ENCODE measurements around the gene RAC2.

The RAC2 gene

DNA sequence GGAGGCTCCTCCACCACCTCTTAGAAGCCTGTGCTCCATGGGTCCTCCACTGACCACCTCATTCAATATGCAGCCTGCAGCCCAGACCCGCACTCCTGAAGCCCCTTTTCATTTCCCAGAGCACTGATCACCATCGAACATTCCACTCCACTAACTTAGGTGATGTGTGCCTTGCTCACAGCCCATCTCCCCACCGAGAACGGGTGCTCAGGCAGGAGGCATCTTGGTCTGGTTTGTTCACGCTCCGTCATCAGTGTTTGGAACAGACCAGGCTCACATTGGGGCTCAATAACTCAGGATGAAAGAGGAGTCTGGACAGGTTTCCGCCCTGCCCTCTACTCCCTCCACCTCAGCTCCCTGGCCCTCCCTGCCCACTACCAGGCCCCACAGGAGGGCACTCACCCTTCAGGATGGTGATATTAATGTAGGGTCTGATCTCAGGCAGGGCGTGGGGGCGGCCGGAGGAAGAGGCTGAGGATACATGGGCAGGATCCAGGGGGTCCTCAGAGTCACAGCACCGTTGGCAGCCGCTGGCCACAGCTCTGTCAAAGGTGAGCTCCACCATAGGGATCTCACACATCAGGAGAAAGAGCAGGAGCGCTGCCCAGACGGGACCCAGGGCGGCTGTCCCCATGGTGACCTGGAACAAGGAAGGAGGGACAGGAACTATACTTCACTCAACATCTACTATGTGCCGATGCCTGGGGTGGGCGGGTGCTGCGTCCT lies 59.1 kb downstream of the RAC2 start:
- no peak for DNase-seq

- no peak for DNase-seq
Measured at GRCh38 chr22:37184380-37184755, 59.7 kb downstream of the RAC2 start.

DNA sequence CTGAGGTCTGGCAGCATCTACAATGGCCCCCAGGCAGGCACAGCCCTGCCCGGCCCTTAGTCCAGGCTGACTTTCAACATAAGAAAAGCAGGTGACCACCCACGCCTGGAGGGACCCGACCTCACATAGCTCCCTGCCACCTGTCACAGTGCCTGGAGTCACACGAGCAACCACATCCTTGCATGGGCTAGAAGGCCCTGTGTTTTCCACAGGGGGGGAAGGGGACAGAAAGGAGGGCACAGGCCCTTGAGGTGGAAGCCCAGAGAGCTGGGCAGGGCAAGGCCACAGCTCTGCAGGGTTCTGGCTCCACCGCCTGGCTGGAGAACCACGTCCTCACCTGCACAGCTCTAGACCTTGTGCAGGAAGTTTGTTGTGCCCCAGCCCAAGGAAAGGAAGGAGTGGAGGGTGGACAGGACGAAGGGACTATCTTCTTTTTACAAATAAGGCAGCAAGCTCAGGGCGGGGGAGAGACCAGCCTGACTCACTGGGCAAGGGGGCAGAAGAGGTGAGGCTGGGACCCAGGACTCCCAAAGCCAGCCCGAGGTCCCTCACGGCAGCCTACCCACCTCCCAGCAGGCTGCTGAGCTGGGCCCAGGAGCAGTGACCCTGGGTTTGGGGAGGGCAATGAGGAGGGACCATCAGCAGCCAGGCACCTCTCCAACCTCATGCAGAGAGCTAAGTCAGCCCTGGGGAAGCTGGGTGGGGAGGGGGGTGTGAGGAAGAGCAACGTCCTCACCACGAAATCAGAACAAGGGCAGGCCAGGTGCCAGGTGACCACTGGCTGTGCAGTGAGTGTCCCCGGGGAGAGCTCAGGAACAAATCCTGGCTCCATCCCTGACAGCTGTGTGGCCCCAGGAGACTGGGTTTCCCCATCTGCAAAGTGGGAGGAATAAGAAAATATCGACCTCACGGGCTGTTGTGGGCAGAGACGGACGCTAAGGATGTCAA lies 60.4 kb downstream of the RAC2 start:
- DNase-seq: no peak

- DNase-seq: no peak
Measured at GRCh38 chr22:37182949-37183245, 61.2 kb downstream of the RAC2 start.

- no peak for DNase-seq
Measured at GRCh38 chr22:37182101-37182948, 61.7 kb downstream of the RAC2 start.

DNA sequence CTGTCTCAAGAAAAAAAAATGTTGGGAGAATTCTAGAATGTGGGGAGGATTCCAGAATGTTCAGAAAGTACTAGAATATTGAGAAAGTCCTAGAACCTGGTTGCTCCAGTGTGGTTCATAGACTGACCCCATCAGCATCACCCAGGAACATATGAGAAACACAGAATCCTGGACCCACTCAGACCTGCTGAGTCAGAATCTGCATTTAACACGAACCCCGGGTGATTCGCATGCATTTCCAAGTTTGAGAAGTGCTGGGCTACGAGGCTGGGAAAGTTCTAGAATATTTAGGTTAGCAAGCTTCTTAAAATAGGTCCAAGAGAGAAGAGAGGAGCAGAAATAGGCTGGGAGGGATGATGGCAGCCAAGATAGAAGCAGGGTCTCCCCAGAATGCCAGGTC lies 62.4 kb downstream of the RAC2 start:
- no peak for DNase-seq

DNA sequence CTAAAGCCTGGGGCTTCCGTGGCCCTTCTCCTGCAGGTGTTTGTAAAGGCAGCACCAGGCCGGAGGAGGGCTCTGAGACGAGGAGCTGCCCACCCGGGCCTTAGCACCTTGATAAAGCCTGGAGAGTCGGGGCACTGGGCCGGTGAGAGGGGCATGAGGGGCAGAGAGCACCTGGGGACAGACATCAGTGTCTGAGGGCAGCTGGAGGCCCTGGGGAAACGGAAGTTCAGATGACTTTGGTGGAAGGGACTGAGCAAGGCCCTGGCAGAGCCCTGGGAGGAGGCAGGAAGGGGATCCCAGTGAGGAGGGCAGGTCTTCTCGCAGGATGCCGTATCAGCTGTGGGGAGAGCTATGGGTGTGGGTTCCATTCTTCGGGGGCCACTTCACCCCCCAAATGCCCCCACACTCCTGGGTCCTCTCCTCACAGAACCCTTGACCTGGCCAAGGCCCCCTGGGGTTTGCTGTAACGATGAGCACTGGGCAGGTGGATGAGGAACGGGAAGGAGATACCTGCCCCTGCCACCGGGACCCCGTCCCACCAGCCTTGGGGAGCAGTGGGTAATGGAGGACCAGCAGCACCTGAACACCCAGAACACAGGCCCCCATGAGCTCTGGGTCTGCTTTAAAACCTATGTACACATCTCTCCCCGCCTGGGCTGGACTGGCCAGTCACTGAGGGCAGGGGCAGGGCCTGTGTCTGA lies 63.4 kb downstream of the RAC2 start:
- DNase-seq: no peak

GRCh38 chr22:37179622-37180420 lies 64.2 kb downstream of the RAC2 start:
- no peak for DNase-seq

GRCh38 chr22:37179126-37179470 lies 65.0 kb downstream of the RAC2 start:
- no peak for DNase-seq

DNA sequence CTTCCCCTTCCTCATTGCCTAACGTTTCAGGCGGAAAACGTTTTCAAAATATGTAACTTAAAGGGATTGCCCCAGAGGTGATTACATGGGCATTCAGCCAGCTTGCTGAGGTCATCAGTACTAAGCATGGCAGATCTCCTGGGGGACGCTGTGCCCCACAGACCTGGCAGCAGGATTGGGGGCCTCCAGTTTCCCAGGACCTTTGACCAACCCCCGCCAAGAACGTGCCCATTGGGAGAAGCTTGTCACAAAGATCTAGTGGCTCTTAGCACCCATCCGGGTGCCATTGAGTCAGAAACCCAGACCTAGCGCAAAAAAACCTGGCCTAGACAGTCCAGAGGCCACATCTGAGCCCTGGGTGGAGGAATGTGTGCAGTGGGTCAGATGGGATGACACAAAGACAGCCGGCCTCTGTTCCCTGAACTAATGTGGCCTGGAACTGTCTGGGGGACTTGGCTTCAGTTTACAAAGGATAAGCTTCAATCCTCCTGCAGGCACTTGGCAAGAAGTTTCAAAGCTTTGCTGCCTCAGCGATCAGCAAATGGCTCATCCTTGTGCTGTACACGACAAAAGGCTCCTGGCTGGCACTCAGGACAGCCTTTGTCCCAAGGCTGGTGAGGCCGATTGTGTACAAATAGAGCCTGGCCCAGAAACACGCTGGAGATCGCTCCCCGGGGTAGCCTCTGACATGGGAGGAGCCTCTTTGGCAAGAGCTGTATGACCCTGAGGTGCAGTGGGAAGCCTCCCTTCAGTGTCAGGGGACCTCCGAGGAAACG lies 65.5 kb downstream of the RAC2 start:
- no peak for DNase-seq

DNA sequence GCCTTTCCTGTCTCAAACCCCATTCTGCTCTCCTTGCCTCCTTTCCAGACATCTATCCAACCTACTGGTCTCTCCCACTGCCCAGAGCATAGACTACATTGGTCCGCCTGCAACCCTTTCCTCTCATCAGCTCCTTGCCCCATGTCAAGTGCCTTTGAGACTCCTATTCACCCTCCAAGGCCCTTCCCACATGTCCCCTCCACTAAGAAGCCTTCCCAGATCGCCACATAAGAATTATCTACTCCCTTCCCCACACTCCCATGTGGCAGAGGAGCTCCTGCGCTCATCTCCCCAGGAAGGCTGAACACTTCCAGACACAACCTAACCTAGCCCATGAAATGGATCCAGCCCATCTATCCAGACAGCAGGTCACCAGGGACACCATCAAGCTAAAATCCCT lies 66.3 kb downstream of the RAC2 start:
- no peak for DNase-seq

DNA sequence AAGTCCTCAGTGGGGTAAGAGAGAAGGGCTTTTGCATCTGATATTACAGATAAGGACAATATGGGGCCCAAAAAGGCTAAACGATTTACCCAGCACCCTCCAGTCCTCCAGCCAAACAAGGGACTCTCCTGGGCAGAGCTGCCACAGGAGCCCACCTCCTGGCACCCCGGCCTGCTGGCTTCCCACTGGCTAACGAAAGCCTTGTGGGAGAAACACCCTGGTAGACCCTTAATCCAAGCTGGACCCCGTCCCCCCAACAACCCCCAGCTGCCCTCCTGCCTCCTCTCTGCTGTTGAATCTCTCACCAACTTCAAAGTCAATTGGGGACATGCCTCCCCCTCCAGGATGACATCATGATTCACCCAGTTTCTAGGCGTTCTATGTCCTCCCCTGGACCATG lies 66.8 kb downstream of the RAC2 start:
- no peak for DNase-seq

DNA sequence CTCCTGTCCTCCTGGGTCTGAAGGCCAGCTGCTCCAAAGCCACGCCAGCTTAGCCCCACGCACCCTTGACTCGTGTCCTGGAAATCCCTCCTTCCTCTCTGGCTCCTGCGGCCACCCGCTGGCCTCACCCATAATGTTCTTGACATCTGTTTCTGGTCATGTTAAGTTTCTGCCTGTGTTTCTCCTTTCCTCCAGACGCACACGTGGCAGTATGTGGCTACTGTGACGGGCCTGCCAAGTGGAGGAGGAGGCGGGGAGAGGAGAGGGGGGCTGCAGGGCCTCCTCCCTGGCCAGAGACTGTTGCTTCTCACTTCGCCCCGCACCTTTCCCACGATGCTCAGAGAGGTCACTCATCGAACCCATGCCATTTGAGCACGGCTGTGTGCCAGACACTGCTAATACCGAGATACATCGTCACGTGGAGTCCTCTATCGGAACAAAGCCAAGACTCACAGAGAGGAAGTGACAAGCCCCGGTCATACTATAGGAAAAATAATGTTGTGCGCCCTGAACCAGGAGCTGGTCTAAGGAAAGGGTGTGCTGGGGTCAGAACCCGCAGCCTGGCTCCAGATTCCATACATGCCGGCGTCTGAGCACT lies 67.5 kb downstream of the RAC2 start:
- no peak for DNase-seq

DNA sequence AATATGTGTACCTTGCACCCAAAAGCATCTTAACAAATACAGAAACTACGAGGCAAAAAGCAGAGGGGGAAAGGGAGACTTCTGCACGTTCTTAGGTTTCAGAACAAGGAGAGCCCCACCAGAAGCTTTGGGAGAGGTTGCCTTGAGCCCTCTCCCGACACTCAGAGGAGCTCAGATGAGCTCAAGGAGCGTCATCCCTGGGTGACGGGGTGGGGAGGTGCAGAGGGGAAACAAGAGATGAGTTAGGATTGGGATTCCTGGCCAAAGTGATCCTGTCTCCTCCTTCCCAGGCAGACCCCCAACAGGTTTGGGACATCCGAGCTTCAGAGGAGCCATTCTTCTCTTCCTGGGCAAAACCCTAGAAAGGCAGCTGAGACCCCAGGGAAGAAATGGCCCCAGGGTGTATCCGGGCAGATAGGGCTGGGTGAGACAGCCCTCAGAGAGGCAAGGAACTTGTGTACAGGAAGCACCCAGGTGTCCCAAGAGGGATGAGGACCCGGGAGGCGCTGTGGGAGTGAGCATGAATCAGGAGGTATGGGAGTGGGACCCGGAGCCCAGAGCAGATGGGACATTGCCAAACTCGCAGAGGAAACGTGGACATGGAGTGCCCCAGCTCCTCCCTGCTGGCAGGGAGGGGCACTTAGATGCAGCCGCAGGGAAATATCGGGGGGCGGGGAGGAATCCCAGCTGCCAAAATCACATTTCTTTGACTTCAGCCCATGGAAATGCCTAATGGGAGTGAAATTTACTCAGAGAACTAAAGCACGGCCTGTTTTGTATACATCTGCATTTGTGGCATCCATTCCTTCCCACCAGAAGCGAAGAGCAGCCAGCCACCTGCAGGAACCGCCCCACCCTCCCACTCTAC lies 68.4 kb downstream of the RAC2 start:
- DNase-seq: no peak
